Stimulated activated CD8-positive, alpha-beta memory T cell treated with anti-CD3 and anti-CD28 coated beads, Interleukin-4, amount 100 ng/mL, for 24 hours (primary cell): ENCODE data around the gene NXF1.
"Not testable (repeated sequence)": the region's sequence is repeated elsewhere in the genome, so short reads cannot be mapped to it uniquely, and the experiment has no call there.

ENCODE experiments used
- DNase-seq: peaks from one replicate; pipeline ENCODE4 v3.0.0-alpha.2; 2020; ENCODE audit warnings: low read depth

Gene NXF1

GRCh38 chr11:62832336-62833234, 27.3 kb upstream of the NXF1 start, which contains the start of gene TEX54:
TSS of gene TEX54 (minus strand) at chr11:62832841.
- DNase-seq = no peak

DNA sequence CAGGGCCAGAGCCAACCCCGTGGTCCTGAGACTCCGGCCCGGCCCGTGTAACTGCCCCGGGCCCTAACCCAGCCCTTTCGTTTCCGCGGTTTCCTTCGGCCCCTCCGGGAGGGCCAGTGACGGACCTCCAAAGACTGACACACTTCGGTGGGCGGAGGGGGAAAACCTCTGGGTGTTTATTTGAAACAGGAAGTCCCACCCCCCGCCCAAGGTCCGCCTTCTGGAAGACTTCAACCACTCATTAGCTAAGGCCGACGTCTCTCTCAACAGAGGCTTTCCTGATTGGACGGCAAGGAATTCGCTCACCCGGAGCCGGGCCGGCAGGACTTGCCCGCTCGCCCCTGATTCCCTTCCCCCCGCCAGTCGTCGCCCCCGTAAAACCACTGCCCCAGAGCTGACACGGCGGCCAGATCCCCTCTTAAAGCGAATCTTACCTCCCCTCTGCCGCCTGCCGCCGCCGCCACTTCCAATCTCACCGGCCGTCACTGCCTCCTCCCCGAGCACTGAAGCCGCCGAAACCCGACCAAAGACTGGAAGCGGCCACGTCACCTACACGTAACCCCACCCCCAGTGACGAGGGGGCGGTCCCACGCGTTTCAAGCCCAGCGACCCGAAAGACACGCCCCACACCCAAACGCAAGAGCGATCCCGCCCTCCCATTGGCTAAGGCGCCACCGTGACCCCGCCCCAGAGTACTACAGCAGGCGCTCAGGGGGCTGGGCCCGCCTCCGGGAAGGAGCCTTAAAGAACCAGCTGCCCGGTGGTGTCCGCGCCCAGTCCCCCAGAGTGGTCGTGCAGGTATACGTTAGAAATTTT, 26.5 kb upstream of the NXF1 start, which contains the start of gene STX5:
Gene STX5 (minus strand): TSS at position 532 of the 816 bp plus-strand sequence. CDS start 808 bp downstream, outside the sequence.
- DNase-seq = peak; percentile 99

GRCh38 chr11:62830904-62831519, 25.8 kb upstream of the NXF1 start:
- DNase-seq = no peak

GRCh38 chr11:62828130-62828529, 22.9 kb upstream of the NXF1 start:
- DNase-seq = not testable (repeated sequence)

DNA sequence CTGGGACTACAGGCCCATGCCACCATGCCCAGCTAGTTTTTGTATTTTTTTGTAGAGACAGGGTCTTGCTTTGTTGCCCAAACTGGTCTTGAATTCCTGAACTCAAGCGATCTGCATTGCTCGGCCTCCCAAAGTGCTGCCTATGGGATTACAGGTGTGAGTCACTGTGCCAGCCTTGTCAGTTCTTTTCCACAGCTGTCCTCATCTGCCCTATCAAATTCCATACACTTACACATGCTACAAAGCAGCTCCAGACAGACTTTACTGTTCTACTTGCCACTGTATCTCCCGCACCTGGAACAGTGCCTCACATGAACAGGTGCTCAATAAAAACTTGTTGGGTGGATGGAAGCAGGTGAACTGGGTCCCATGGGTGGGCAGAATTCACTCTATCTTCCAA, 18.4 kb upstream of the NXF1 start:
- no peak for DNase-seq

DNA sequence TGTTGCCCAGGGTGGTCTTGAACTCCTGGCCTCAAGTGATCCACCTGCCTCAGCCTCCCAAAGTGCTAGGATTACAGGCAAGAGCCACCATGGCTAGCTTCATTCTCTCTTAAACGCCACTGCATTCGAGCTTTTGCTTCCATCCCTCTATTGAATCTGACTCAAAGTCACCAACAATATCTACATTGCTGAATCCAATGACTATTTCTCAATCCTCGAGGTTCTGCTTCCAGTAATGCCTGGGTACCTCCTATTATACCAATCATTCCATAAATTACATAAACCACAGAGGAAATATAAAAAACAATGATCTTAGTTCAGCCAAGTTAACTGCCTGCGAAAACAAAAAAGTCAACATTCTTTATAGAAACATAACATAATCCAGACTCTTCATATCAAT, 11.9 kb upstream of the NXF1 start:
- DNase-seq = no peak

- no peak for DNase-seq
Measured at GRCh38 chr11:62816557-62816956, 11.3 kb upstream of the NXF1 start.

DNA sequence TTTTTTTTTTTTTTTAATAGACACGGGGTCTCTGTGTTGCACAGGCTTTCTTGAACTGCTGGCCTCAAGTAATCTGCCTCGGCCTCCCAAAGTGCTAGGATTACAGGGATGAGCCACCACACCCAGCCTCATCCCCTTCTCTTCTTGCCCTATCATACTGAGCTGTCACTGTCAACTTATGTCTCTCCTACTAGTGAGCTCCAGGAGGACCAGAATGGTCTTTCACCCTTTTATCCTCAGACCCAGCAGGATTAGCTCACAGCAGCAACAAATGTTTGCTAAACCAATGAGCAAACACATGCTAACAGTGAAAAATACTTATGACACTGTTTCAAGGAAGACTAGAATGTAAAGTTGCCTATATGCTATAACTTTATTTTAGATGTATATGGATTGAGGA, 6.4 kb upstream of the NXF1 start:
- no peak for DNase-seq

- no peak for DNase-seq
Measured at GRCh38 chr11:62810748-62811147, 5.5 kb upstream of the NXF1 start.

GRCh38 chr11:62806611-62807121, 1.4 kb upstream of the NXF1 start:
- no peak for DNase-seq

DNA sequence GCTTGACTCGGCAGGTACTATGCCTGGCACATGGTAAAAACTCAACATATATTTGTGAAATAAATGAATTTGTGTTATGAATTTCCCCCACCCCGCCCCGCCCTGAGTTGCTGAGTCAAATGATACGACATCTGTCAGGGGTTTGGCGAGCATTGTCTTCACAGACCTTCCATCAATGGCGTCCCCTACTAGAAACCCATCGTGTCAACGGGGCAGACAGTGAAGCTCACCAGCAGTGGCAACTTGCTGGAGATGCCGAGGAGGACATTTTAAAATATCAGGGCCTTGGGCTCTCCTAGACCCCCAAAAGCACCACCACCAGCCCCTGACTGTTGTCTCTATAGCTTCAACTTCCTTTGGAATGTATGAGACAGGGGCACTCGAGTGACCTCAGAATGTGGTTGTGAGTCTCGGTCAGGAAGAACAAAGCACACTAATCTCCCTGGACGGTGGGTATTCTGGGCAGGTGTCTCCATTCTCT, 761 bp upstream of the NXF1 start:
- DNase-seq = no peak

DNA sequence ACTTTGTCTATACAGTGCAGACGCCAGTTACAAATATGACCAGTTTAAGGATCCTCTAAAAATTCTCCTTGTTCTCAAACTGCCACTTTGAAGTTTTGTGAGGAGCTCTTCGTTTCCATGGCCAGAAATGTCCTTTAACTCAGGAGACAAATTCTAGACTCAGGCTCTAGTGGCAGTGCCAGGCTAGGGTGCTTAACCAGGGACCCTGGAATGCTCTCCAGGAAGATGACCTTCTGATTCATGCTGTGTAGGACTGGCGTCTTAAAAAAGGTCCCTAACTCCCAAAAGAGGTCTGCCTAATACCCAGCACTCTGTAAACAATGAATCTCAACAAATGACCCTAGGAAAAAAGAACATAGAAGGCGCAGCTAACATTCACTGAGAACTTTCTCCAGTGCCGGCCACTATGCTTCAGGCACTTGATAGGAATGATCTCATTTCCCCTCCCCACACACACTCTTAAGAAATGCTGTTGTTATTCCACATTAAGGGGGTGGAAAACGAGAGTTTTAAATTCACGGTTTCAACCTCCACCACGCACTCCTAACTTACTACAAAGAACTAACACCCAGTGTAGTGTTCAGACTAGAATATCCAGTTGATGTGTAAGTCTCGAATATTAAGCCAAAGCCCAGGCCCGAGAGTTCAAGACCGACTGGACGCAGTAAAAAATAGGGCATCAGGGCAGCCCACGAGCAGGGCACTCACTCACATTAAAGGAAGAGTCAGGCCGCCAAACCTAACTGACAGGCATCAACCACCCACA, 747 bp downstream of the NXF1 start:
- DNase-seq = no peak

DNA sequence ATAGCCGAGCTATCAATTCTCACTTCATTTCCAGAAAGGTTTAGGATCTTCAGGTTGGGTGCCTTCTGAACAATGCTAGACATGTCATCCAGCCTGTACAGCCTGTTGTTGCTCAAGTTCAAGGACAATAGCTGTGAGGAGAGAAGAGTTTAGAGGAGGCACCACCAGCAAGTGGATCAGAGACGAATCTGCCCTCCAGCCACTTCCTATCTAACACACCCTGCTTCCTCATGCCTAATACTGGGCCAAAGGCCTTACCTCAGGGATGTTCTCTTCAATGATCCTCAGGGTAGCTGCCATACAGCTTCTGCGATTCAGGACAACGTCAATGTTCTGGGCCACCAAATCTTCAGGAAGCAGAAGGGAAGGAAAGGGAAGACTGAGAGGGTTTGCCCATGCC, 4.2 kb downstream of the NXF1 start:
- DNase-seq = no peak

DNA sequence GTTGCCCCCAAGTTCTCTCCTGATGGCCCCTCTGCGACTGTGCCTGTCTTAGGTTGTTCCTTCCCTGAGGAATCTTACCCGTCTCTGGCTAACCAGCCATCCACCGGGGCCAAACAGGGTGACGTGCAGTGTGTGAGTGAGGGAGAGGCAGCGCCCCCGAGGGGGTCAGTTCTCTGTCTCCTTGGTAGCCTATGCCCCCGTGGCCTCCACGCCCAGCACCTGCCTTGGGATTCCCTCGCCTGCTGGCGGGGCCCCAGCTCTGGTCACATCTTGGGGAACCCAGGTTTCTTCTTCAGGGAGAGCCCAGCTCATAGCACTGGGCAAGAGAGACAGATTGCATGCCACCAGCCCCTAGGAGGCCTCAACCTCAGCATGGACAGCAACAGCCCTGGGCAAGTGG, 5.8 kb downstream of the NXF1 start:
- DNase-seq = no peak

DNA sequence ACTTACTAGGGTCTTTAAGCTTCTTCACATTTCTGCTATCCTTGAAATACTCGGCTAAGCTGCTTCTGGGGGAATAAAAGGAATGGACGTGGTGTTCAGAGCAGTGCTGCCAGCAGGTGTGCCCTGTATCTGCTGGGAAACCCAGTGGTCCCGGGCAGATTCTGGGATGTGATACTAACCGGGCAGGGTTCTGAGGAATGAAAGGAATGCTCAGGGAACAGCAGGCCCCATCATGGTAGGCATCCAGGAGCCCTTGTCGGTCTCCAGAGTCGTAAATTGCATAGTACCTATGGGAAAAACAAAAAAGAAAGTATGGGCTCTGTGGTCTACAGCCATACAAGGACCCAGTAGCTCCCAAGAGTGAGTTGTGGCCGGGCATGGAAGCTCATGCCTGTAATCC, 9.0 kb downstream of the NXF1 start:
- DNase-seq = no peak

DNA sequence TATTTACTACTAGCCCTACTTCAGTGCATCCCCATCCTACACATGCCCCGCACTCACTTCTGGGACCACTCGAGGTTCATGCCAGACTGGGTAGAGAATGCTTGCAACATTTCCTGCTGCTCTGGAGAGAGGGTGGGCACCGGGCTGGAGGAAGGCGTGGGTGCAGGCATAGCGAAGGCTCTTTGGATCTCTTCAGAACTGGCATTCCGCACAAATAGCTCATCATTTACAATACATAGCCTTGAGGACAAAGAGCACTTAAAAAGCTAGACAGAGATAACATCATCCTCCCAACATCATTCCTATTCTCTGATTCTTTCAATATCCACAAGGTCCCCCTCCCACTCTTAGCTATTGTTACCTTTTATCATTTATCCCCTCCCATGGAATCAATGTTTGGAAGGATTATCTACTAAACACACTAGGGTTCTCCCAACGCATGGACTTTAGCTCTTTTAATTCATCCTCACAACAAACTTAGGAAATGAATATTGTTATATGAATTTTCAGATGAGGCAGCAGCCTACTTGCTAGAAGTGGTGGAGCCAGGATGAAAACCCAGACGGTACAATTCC, 11.0 kb downstream of the NXF1 start:
- no peak for DNase-seq

DNA sequence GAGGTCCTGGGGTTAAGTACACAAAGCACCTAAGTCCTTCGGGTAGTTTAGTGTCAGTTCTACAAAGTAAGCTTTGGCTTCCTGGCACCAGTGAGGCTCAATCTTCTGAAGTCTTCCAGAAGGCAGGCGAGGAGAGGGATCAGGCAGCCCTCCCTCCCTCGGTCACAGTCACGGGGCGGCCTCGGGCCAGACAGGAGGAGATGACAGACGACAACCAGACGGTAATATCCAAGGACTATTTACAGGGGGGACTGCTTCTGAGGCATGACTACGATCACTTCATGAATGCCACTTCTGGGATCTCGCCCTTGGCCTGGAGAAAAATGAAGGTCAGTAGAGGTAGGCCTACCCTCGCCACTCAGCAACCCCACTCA, 13.1 kb downstream of the NXF1 start:
- no peak for DNase-seq

GRCh38 chr11:62791501-62792201, 13.6 kb downstream of the NXF1 start, which contains the start of gene TMEM223:
TSS of gene TMEM223 (minus strand) at chr11:62792006. CDS start at chr11:62791994, 12 bp downstream.
- peak; percentile 90 for DNase-seq

DNA sequence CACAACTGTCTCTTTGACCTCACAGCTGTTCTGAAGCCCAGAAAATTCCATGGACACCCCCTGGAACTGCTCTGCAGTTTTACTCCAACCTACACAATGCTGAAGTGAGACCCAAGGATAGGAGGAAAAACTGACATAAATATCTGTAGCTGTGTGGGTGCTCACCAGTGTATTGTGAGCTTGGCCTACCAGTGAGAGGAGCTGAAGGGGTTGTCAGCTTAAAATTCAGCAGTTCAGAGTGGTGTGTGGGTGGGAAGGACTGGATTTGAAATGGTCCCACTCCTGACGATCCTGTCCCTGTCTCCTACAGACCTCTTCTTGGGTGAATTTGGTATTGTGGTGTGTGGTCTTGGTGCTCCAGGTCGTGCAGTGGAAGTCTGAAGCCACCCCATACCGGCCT, 15.7 kb downstream of the NXF1 start:
- no peak for DNase-seq

DNA sequence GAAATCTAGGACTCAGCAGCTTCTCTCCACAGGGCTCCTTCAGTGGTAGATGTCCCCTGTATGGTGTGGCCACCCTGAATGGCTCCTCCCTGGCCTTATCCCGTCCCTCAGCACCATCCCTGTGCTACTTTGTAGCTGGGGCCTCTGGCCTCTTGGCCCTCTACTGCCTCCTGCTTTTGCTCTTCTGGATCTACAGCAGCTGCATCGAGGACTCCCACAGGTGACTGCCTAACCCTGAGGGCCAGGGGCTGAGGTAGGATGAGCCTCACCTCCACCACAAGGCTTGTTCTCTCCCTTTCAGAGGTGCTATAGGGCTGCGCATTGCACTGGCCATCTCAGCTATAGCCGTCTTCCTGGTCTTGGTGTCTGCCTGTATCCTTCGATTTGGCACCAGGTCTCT, 16.2 kb downstream of the NXF1 start:
- no peak for DNase-seq
